ENCODE results near the gene PEX3. TPM values are rescaled to one million over a fixed set of nuclear protein-coding genes. Genes with fewer than 3 reads are reported as not detected.

PEX3 gene
- total and polyA plus RNA-seq, 2 donors (not counting 1 experiment from before 2014, with no cell fraction given) = 25.6 to 31.2 TPM

- Histone ChIP-seq H3K79me2 (ENCODE audit: control insufficient read depth, insufficient read depth, low read length) (peaks cover 5% of the 10 kb centered on the region), H3K27me3 (ENCODE audit: control insufficient read depth, insufficient read depth, low read length) (peaks cover 8% of the 10 kb centered on the region), H3K4me3 (replicated peaks in 1 of 4; ENCODE audit: control extremely low read depth in 1 of 4, insufficient read depth in 1 of 4, low read depth in 3 of 4, low read length in 4 of 4) (no peak overlapping the region), H3K9ac (ENCODE audit: insufficient read depth, low read length) (no peak overlapping the region), H3K4me1 (ENCODE audit: control insufficient read depth, extremely low read depth, insufficient read depth, low read length) (peaks cover 5% of the 10 kb centered on the region), H3K36me3 (ENCODE audit: control insufficient read depth, insufficient read depth, low read length) (no peaks in the 10 kb centered on the region), H3K4me2 (ENCODE audit: extremely low read depth, insufficient read depth, low read length) (no peak overlapping the region), H4K20me1 (ENCODE audit: control insufficient read depth, extremely low read depth, insufficient read depth, low read length) (no peaks in the 10 kb centered on the region), H3K27ac (ENCODE audit: insufficient read depth, low read length) (no peak overlapping the region), H3K9me3 (ENCODE audit: control insufficient read depth, insufficient read depth, low read depth, low read length) (no peaks in the 10 kb centered on the region), H2AFZ (ENCODE audit: low read length) (no peak overlapping the region)
- TF ChIP-seq EZH2 (IDR thresholded peaks at IDR 0.05; ENCODE audit: low read length, missing control alignments) (no peak), CTCF (conservative IDR thresholded peaks at IDR 0.05 in 1 of 2, IDR thresholded peaks at IDR 0.05 in 1 of 2; ENCODE audit: low read depth in 1 of 2, low read length in 2 of 2) (no peak)
- no peak for DNase-seq (ENCODE audit: low read depth in 2 of 2)
These were observed 65.3 kb downstream of the PEX3 start for GRCh38 chr6:143515766-143516355.

- Histone ChIP-seq H3K27me3 (ENCODE audit: control insufficient read depth, insufficient read depth, low read length) (peaks cover 8% of the 10 kb centered on the region), H3K4me1 (ENCODE audit: control insufficient read depth, extremely low read depth, insufficient read depth, low read length) (peaks cover 4% of the 10 kb centered on the region), H4K20me1 (ENCODE audit: control insufficient read depth, extremely low read depth, insufficient read depth, low read length) (no peaks in the 10 kb centered on the region), H3K9ac (ENCODE audit: insufficient read depth, low read length) (no peak overlapping the region), H2AFZ (ENCODE audit: low read length) (no peak overlapping the region), H3K79me2 (ENCODE audit: control insufficient read depth, insufficient read depth, low read length) (no peaks in the 10 kb centered on the region), H3K27ac (ENCODE audit: insufficient read depth, low read length) (no peak overlapping the region), H3K4me2 (ENCODE audit: extremely low read depth, insufficient read depth, low read length) (no peak overlapping the region), H3K36me3 (ENCODE audit: control insufficient read depth, insufficient read depth, low read length) (no peaks in the 10 kb centered on the region), H3K4me3 (replicated peaks in 1 of 4; ENCODE audit: control extremely low read depth in 1 of 4, insufficient read depth in 1 of 4, low read depth in 3 of 4, low read length in 4 of 4) (no peak overlapping the region), H3K9me3 (ENCODE audit: control insufficient read depth, insufficient read depth, low read depth, low read length) (no peaks in the 10 kb centered on the region)
- DNase-seq (ENCODE audit: low read depth in 2 of 2) = no peak
- TF ChIP-seq CTCF (conservative IDR thresholded peaks at IDR 0.05 in 1 of 2, IDR thresholded peaks at IDR 0.05 in 1 of 2; ENCODE audit: low read depth in 1 of 2, low read length in 2 of 2) (no peak), EZH2 (IDR thresholded peaks at IDR 0.05; ENCODE audit: low read length, missing control alignments) (no peak)
These were observed 66.3 kb downstream of the PEX3 start for GRCh38 chr6:143516690-143517446.

GRCh38 chr6:143517447-143517773 is 66.8 kb downstream of the PEX3 start:
- TF ChIP-seq EZH2 (IDR thresholded peaks at IDR 0.05; ENCODE audit: low read length, missing control alignments) (no peak), CTCF (conservative IDR thresholded peaks at IDR 0.05 in 1 of 2, IDR thresholded peaks at IDR 0.05 in 1 of 2; ENCODE audit: low read depth in 1 of 2, low read length in 2 of 2) (no peak)

More at GRCh38 chr6:143517447-143517773, 66.8 kb downstream of the PEX3 start:
- Histone ChIP-seq H3K4me3 (replicated peaks in 1 of 4; ENCODE audit: control extremely low read depth in 1 of 4, insufficient read depth in 1 of 4, low read depth in 3 of 4, low read length in 4 of 4) (no peak overlapping the region), H3K4me1 (ENCODE audit: control insufficient read depth, extremely low read depth, insufficient read depth, low read length) (peaks cover 2% of the 10 kb centered on the region), H3K9me3 (ENCODE audit: control insufficient read depth, insufficient read depth, low read depth, low read length) (no peaks in the 10 kb centered on the region), H3K9ac (ENCODE audit: insufficient read depth, low read length) (no peak overlapping the region), H3K27ac (ENCODE audit: insufficient read depth, low read length) (no peak overlapping the region), H3K27me3 (ENCODE audit: control insufficient read depth, insufficient read depth, low read length) (peaks cover 8% of the 10 kb centered on the region), H3K79me2 (ENCODE audit: control insufficient read depth, insufficient read depth, low read length) (no peaks in the 10 kb centered on the region), H3K4me2 (ENCODE audit: extremely low read depth, insufficient read depth, low read length) (no peak overlapping the region), H4K20me1 (ENCODE audit: control insufficient read depth, extremely low read depth, insufficient read depth, low read length) (no peaks in the 10 kb centered on the region), H2AFZ (ENCODE audit: low read length) (no peak overlapping the region), H3K36me3 (ENCODE audit: control insufficient read depth, insufficient read depth, low read length) (no peaks in the 10 kb centered on the region)
- DNase-seq (ENCODE audit: low read depth in 2 of 2) = no peak

Data from fibroblast of lung (primary cell).